ENCODE measurements around the gene MRPL36. TPM values are rescaled to one million over a fixed set of nuclear protein-coding genes. Genes with fewer than 3 reads are reported as not detected.
"Not testable (repeated sequence)": the region's sequence is repeated elsewhere in the genome, so short reads cannot be mapped to it uniquely, and the experiment has no call there.

Gene MRPL36
- total RNA-seq, 4 donors from 2014 or later: 26.7 to 37.4 (median 32.7) TPM

- WGBS, 2 donors (ENCODE audit: low coverage in 1 of 2): 86 to 100% methylated on average over 1 to 5 of the region's 5 CpGs
- intact Hi-C loops (cut with DNase I; ENCODE audit: low total_unique reads) (no loop called here), in situ Hi-C loops (cut with MboI; ENCODE audit: low pct_ligation_motif_present in 1 of 4, low pct_unique_long_range_greater_than_20kb in 1 of 4, low sequenced_read_pairs in 3 of 4) (no loop called here)
- DNase-seq: no peak
- no peak overlapping the region for H3K4me3 ChIP-seq
- no peak overlapping the region for H3K27ac ChIP-seq
- H3K9me3 ChIP-seq: no peaks in the 10 kb centered on the region
- TF ChIP-seq EP300 (IDR thresholded peaks at IDR 0.05; ENCODE audit: low read depth): no peak
- no peak for TF ChIP-seq POLR2AphosphoS5 (IDR thresholded peaks at IDR 0.05)
- TF ChIP-seq POLR2A (IDR thresholded peaks at IDR 0.05): no peak
- TF ChIP-seq CTCF (IDR thresholded peaks at IDR 0.05): no peak
- no peaks in the 10 kb centered on the region for H3K27me3 ChIP-seq
- H3K4me1 ChIP-seq: no peaks in the 10 kb centered on the region
- H3K36me3 ChIP-seq: peaks cover 0 to 56% (median 22%) of the 10 kb centered on the region in 4 donors
These were observed 19.1 kb upstream of the MRPL36 start for GRCh38 chr5:1818784-1819183.

- H3K27ac ChIP-seq: no peak overlapping the region
- in situ Hi-C loops (cut with MboI; ENCODE audit: low pct_ligation_motif_present in 1 of 4, low pct_unique_long_range_greater_than_20kb in 1 of 4, low sequenced_read_pairs in 3 of 4) (no loop called here), intact Hi-C loops (cut with DNase I; ENCODE audit: low total_unique reads) (no loop called here)
- TF ChIP-seq POLR2A (IDR thresholded peaks at IDR 0.05) (no peak), EP300 (IDR thresholded peaks at IDR 0.05; ENCODE audit: low read depth) (no peak), CTCF (IDR thresholded peaks at IDR 0.05) (no peak), POLR2AphosphoS5 (IDR thresholded peaks at IDR 0.05) (no peak)
- no peak for DNase-seq
- H3K4me1 ChIP-seq: no peaks in the 10 kb centered on the region
- no peaks in the 10 kb centered on the region for H3K27me3 ChIP-seq
- no peaks in the 10 kb centered on the region for H3K9me3 ChIP-seq
- 90 to 92% methylated on average over 4 to 15 of the region's 15 CpGs for WGBS, 2 donors (ENCODE audit: low coverage in 1 of 2)
- H3K4me3 ChIP-seq: no peak overlapping the region
- H3K36me3 ChIP-seq: peaks cover 0 to 62% (median 22%) of the 10 kb centered on the region in 4 donors
These were observed 17.8 kb upstream of the MRPL36 start for GRCh38 chr5:1817261-1818043.

- intact Hi-C loops (cut with DNase I; ENCODE audit: low total_unique reads); H3K4me3 ChIP-seq; H3K4me1 ChIP-seq; DNase-seq; H3K27ac ChIP-seq; H3K9me3 ChIP-seq; in situ Hi-C loops (cut with MboI; ENCODE audit: low pct_ligation_motif_present in 1 of 4, low pct_unique_long_range_greater_than_20kb in 1 of 4, low sequenced_read_pairs in 3 of 4); H3K27me3 ChIP-seq: not testable (repeated sequence)
- 92 to 100% methylated on average over 9 to 18 of the region's 18 CpGs for WGBS, 2 donors (ENCODE audit: low coverage in 1 of 2)
- peaks cover 0 to 68% (median 25%) of the 10 kb centered on the region in 4 donors for H3K36me3 ChIP-seq
These were observed 17.0 kb upstream of the MRPL36 start for GRCh38 chr5:1816495-1817089.

GRCh38 chr5:1815881-1816292 is 16.2 kb upstream of the MRPL36 start:
- H3K9me3 ChIP-seq: no peaks in the 10 kb centered on the region
- peaks cover 0 to 68% (median 29%) of the 10 kb centered on the region in 4 donors for H3K36me3 ChIP-seq
- H3K4me1 ChIP-seq: no peaks in the 10 kb centered on the region
- in situ Hi-C loops (cut with MboI; ENCODE audit: low pct_ligation_motif_present in 1 of 4, low pct_unique_long_range_greater_than_20kb in 1 of 4, low sequenced_read_pairs in 3 of 4) (no loop called here), intact Hi-C loops (cut with DNase I; ENCODE audit: low total_unique reads) (no loop called here)
- TF ChIP-seq POLR2AphosphoS5 (IDR thresholded peaks at IDR 0.05) (no peak), POLR2A (IDR thresholded peaks at IDR 0.05) (no peak)
- DNase-seq: no peak
- H3K27me3 ChIP-seq: no peaks in the 10 kb centered on the region
- 94% methylated on average over 17 of the region's 17 CpGs; no CpG with 5 or more reads in 1 of the 2 donors for WGBS, 2 donors (ENCODE audit: low coverage in 1 of 2)
- H3K27ac ChIP-seq: no peak overlapping the region
- no peak overlapping the region for H3K4me3 ChIP-seq

GRCh38 chr5:1815071-1815786 is 15.6 kb upstream of the MRPL36 start:
- Histone ChIP-seq H3K27me3 (no peaks in the 10 kb centered on the region), H3K36me3 (peaks cover 0 to 67% (median 27%) of the 10 kb centered on the region in 4 donors), H3K4me3 (no peak overlapping the region), H3K27ac (no peak overlapping the region), H3K4me1 (no peaks in the 10 kb centered on the region), H3K9me3 (no peaks in the 10 kb centered on the region)
- intact Hi-C loops (cut with DNase I; ENCODE audit: low total_unique reads): no loop called here
- no peak for DNase-seq
- in situ Hi-C loops (cut with MboI; ENCODE audit: low pct_ligation_motif_present in 1 of 4, low pct_unique_long_range_greater_than_20kb in 1 of 4, low sequenced_read_pairs in 3 of 4): no loop called here
- TF ChIP-seq POLR2A (IDR thresholded peaks at IDR 0.05): no peak
- no peak for TF ChIP-seq POLR2AphosphoS5 (IDR thresholded peaks at IDR 0.05)
- no peak for TF ChIP-seq EP300 (IDR thresholded peaks at IDR 0.05; ENCODE audit: low read depth)
- no peak for TF ChIP-seq CTCF (IDR thresholded peaks at IDR 0.05)
- 91 to 100% methylated on average over 2 to 18 of the region's 18 CpGs for WGBS, 2 donors (ENCODE audit: low coverage in 1 of 2)
